Upper lobe of right lung (tissue), 1 donor: ENCODE data around the gene GPATCH2. TPM values are rescaled to one million over a fixed set of nuclear protein-coding genes. Genes with fewer than 3 reads are reported as not detected.

ENCODE experiments used
- ATAC-seq: fragments of 200-7000 bp; cut with Tn5 transposase; one replicate; pipeline ENCODE4 v1.9.1; 2020; ENCODE audit warnings: mild to moderate bottlenecking, moderate library complexity
- DNase-seq: peaks from one replicate; pipeline ENCODE4 v3.0.0-alpha.2; 2020
- H3K27ac ChIP-seq: fragments of 200-600 bp; one replicate; pipeline ENCODE4 v1.8.0; 2022
- H3K27me3 ChIP-seq: fragments of 200-600 bp; one replicate; pipeline ENCODE4 v1.8.0; 2022; ENCODE audit warnings: mild to moderate bottlenecking
- H3K36me3 ChIP-seq: fragments of 200-600 bp; one replicate; pipeline ENCODE4 v1.8.0; 2022
- H3K4me1 ChIP-seq: fragments of 200-600 bp; one replicate; pipeline ENCODE4 v1.8.0; 2022
- H3K4me3 ChIP-seq: fragments of 200-600 bp; one replicate; pipeline ENCODE4 v1.8.0; 2022; ENCODE audit warnings: mild to moderate bottlenecking
- H3K9me3 ChIP-seq: fragments of 200-600 bp; one replicate; pipeline ENCODE4 v1.8.0; 2022
- intact Hi-C: fragments of 100-400 bp; cut with DNase I; formaldehyde crosslinking; loops from one replicate; pipeline ENCODE4 v1.11.0; 2022
- total RNA-seq: library from RNA; stranded (reverse); fragmentation: NEBNext Ultra II Directional; extraction: Animal tissue kit (Norgen Biotek cat#: 25700); gene quantifications from one replicate; pipeline ENCODE4 v1.2.1, GENCODE V29; 2021
- TF ChIP-seq, protein P1 (sequence below): fragments of 200-600 bp; IDR thresholded peaks from one replicate; pipeline ENCODE4 v1.8.0; 2022; ENCODE audit warnings: antibody characterized with exemption
- donor health status: DM: no; HTN: yes; CAD: no; lungs with severe emphysema.

GPATCH2 gene
- total RNA-seq, 1 donor from 2014 or later: 11.3 TPM

DNA sequence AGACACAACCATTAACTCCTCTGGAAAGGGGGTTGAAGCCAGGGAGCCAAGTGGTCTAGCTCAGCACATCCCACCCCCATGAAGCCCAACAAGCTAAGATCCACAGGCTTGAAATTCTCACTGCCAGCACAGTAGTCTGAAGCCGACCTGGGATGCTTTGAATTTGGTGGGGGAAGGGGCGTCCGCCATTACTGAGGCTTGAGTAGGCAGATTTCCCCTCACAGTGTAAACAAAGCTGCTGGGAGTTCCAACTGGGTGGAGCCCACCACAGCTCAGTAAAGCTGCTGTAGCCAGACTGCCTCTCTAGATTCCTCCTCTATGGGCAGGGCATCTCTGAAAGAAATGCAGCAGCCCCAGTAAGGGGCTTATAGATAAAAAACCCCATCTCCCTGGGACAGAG lies 193.5 kb downstream of the GPATCH2 start:
- no peaks in the 10 kb centered on the region for H3K27me3 ChIP-seq
- intact Hi-C loops: no loop called here
- DNase-seq (no peak), ATAC-seq (no peak)
- no peaks in the 10 kb centered on the region for H3K9me3 ChIP-seq
- H3K4me1 ChIP-seq: no peaks in the 10 kb centered on the region
- TF ChIP-seq, protein P1, sequence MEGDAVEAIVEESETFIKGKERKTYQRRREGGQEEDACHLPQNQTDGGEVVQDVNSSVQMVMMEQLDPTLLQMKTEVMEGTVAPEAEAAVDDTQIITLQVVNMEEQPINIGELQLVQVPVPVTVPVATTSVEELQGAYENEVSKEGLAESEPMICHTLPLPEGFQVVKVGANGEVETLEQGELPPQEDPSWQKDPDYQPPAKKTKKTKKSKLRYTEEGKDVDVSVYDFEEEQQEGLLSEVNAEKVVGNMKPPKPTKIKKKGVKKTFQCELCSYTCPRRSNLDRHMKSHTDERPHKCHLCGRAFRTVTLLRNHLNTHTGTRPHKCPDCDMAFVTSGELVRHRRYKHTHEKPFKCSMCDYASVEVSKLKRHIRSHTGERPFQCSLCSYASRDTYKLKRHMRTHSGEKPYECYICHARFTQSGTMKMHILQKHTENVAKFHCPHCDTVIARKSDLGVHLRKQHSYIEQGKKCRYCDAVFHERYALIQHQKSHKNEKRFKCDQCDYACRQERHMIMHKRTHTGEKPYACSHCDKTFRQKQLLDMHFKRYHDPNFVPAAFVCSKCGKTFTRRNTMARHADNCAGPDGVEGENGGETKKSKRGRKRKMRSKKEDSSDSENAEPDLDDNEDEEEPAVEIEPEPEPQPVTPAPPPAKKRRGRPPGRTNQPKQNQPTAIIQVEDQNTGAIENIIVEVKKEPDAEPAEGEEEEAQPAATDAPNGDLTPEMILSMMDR: no peak
- no peak overlapping the region for H3K4me3 ChIP-seq
- no peak overlapping the region for H3K27ac ChIP-seq
- peaks cover 8% of the 10 kb centered on the region for H3K36me3 ChIP-seq

DNA sequence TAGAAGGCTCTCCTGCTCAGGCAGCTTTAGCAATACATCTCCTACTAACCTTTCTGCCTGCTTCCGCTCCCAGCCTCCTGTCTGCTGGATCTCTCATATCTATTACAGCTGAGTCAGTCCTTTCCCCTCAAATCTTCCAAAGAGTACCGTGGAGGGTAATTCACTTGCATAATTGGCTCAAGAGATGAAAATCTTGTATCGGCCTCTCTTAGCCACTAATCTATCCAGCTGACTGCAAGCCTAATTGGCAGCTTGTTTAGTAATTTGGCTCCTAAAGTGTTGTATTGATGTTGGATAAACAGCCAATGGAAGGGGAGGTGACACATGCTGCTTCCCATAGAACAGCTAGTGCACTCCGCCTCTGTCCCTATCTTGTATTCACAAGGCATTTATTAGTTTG lies 195.7 kb downstream of the GPATCH2 start:
- no peaks in the 10 kb centered on the region for H3K9me3 ChIP-seq
- H3K4me3 ChIP-seq: no peak overlapping the region
- ATAC-seq (no peak), DNase-seq (no peak)
- intact Hi-C loops: no loop called here
- no peaks in the 10 kb centered on the region for H3K4me1 ChIP-seq
- H3K27ac ChIP-seq: no peak overlapping the region
- peaks cover 8% of the 10 kb centered on the region for H3K36me3 ChIP-seq
- no peaks in the 10 kb centered on the region for H3K27me3 ChIP-seq
- TF ChIP-seq, protein P1: no peak

DNA sequence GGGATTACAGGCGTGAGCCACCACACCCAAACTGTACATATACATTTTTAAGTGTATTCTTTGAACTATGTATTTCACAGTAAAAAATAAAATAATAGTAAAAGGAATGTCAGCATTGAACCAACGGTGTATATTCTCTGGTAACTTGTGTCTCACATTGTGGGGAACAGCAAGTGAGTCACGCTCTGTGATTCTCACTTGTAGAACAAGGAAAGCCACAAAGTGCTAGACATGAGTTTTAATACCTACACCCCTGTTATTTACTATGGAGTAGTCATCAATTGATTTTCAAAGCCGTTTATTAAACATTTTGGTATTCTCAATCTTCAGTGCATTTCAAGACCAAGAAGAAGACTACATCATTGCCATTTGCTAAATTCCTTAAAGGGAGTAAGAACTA lies 197.2 kb downstream of the GPATCH2 start:
- Histone ChIP-seq H3K4me3 (no peak overlapping the region), H3K27ac (no peak overlapping the region), H3K36me3 (peaks cover 8% of the 10 kb centered on the region), H3K4me1 (no peaks in the 10 kb centered on the region), H3K9me3 (no peaks in the 10 kb centered on the region), H3K27me3 (no peaks in the 10 kb centered on the region)
- ATAC-seq (no peak), DNase-seq (no peak)
- TF ChIP-seq, protein P1: no peak
- intact Hi-C loops: no loop called here

DNA sequence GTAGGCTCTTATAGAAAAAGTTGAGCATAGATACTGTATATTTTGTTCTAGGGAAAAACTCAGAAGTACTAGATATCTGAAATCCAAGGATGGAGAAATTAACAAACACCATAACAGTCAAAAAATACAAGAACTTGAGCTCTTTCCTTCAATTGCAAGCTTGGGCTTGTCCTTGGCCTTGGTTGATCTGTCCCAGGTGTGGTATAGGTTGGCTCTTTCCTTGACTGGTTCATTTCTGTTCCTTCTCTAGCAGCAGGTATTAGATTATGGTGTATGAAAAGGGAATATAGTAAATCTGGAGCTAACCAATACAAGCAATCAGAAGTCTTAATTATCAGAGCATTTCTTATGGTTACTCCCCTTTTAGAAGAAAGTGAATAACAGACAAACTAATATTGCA lies 198.6 kb downstream of the GPATCH2 start:
- Histone ChIP-seq H3K36me3 (no peaks in the 10 kb centered on the region), H3K27me3 (no peaks in the 10 kb centered on the region), H3K27ac (no peak overlapping the region), H3K4me3 (no peak overlapping the region), H3K9me3 (no peaks in the 10 kb centered on the region), H3K4me1 (no peaks in the 10 kb centered on the region)
- ATAC-seq (no peak), DNase-seq (no peak)
- TF ChIP-seq, protein P1: no peak
- intact Hi-C loops: no loop called here

DNA sequence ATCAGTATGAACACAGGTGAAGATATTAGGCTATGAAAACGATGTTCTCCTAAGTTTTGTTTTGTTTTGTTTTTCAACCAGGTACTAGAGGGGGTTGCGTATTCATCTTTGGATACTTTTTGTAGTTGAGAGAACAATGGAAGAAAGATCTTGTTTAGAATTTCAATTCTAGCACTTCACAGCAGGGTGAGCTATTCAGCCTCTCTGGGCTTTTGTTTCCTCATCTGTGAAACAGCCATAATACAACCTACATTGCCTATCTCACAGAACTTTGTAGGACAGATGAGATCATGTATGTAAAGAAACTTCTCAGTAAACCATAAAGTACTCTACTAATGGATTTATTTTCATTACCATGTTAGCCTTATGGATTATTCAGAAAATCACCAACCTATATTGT lies 199.5 kb downstream of the GPATCH2 start:
- DNase-seq (no peak), ATAC-seq (no peak)
- intact Hi-C loops: no loop called here
- Histone ChIP-seq H3K4me3 (no peak overlapping the region), H3K9me3 (no peaks in the 10 kb centered on the region), H3K27ac (no peak overlapping the region), H3K27me3 (no peaks in the 10 kb centered on the region), H3K4me1 (no peaks in the 10 kb centered on the region), H3K36me3 (no peaks in the 10 kb centered on the region)
- TF ChIP-seq, protein P1: no peak

DNA sequence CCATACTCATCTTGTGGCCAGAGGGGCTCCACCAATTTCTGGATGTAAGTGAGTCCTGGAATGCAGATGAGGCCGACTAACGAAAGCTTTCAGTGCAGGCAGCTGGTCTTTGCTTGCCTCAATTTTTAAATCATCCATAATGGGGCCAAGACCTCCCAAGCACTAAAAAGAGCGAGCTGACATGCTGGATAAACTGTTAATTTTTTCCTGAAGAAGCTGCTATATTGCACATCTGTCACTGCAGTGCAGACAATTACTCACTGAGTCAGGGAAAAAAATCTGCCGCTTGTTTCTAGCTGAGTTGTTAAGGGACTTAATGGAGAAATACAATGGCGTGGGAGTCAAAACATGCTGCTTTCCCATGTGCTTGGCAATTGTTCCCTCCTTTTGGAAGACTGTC lies 205.5 kb downstream of the GPATCH2 start:
- intact Hi-C loops: no loop called here
- Histone ChIP-seq H3K9me3 (no peaks in the 10 kb centered on the region), H3K4me1 (no peaks in the 10 kb centered on the region), H3K27ac (no peak overlapping the region), H3K27me3 (no peaks in the 10 kb centered on the region), H3K4me3 (no peak overlapping the region), H3K36me3 (no peaks in the 10 kb centered on the region)
- ATAC-seq (no peak), DNase-seq (no peak)
- TF ChIP-seq, protein P1: no peak
